ENCODE measurements around the gene SCARF1. TPM values are rescaled to one million over a fixed set of nuclear protein-coding genes. Genes with fewer than 3 reads are reported as not detected.

The SCARF1 gene
- total and polyA plus RNA-seq, 5 donors from 2014 or later = 0.49 to 1.5 TPM; not detected in 3

- Mint-ChIP-seq H3K36me3 (peaks cover 5% of the 10 kb centered on the region), H3K4me3 (peak overlapping the region in 1 of 4 donors; percentile 94), H3K4me1 (peaks cover 0 to 25% (median 9%) of the 10 kb centered on the region in 4 donors), H3K27me3 (peaks cover 13% of the 10 kb centered on the region), H3K9me3 (no peaks in the 10 kb centered on the region), H3K27ac (no peak overlapping the region)
- Histone ChIP-seq H3K4me1 (ENCODE audit: control insufficient read depth, insufficient read depth, low read length, poor library complexity, severe bottlenecking) (peaks cover 29% of the 10 kb centered on the region), H3K4me3 (ENCODE audit: low read depth, low read length) (no peak overlapping the region), H3K27me3 (ENCODE audit: control insufficient read depth, insufficient read depth, low read length) (peaks cover 6% of the 10 kb centered on the region), H3K36me3 (ENCODE audit: control insufficient read depth, insufficient read depth, low read length) (no peaks in the 10 kb centered on the region), H3K27ac (ENCODE audit: insufficient read depth, low read length, poor library complexity, severe bottlenecking) (no peak overlapping the region), H3K9me3 (ENCODE audit: control insufficient read depth in 2 of 2, low read length in 2 of 2) (no peaks in the 10 kb centered on the region)
- ATAC-seq (ENCODE audit: low read depth in 2 of 2) (no peak), DNase-seq (no peak)
Observed at GRCh38 chr17:1625053-1625452, 20.5 kb downstream of the SCARF1 start.

- H3K27me3 Mint-ChIP-seq = peaks cover 11% of the 10 kb centered on the region
Observed at GRCh38 chr17:1624650-1625049, 20.9 kb downstream of the SCARF1 start.

GRCh38 chr17:1623057-1623630 is 22.4 kb downstream of the SCARF1 start:
- Mint-ChIP-seq H3K4me3 (no peak overlapping the region), H3K9me3 (no peaks in the 10 kb centered on the region), H3K27me3 (peaks cover 5% of the 10 kb centered on the region), H3K27ac (no peak overlapping the region), H3K4me1 (peaks cover 0 to 18% (median 4%) of the 10 kb centered on the region in 4 donors), H3K36me3 (peaks cover 5% of the 10 kb centered on the region)
- Histone ChIP-seq H3K4me1 (ENCODE audit: control insufficient read depth, insufficient read depth, low read length, poor library complexity, severe bottlenecking) (peaks cover 15% of the 10 kb centered on the region), H3K27me3 (ENCODE audit: control insufficient read depth, insufficient read depth, low read length) (peaks cover 6% of the 10 kb centered on the region), H3K4me3 (ENCODE audit: low read depth, low read length) (no peak overlapping the region), H3K9me3 (ENCODE audit: control insufficient read depth in 2 of 2, low read length in 2 of 2) (no peaks in the 10 kb centered on the region), H3K27ac (ENCODE audit: insufficient read depth, low read length, poor library complexity, severe bottlenecking) (no peak overlapping the region), H3K36me3 (ENCODE audit: control insufficient read depth, insufficient read depth, low read length) (no peaks in the 10 kb centered on the region)
- DNase-seq = no peak
- no peak for ATAC-seq (ENCODE audit: low read depth in 2 of 2)

More at GRCh38 chr17:1624650-1625049, 20.9 kb downstream of the SCARF1 start:
- Mint-ChIP-seq H3K9me3 (no peaks in the 10 kb centered on the region), H3K36me3 (peaks cover 5% of the 10 kb centered on the region), H3K4me3 (peak overlapping the region in 1 of 4 donors; percentile 33), H3K4me1 (peaks cover 0 to 23% (median 7%) of the 10 kb centered on the region in 4 donors), H3K27ac (no peak overlapping the region)
- DNase-seq (no peak), ATAC-seq (ENCODE audit: low read depth in 2 of 2) (no peak)
- H3K36me3 ChIP-seq (ENCODE audit: control insufficient read depth, insufficient read depth, low read length) = no peaks in the 10 kb centered on the region
- H3K9me3 ChIP-seq (ENCODE audit: control insufficient read depth in 2 of 2, low read length in 2 of 2) = no peaks in the 10 kb centered on the region
- H3K4me1 ChIP-seq (ENCODE audit: control insufficient read depth, insufficient read depth, low read length, poor library complexity, severe bottlenecking) = peaks cover 26% of the 10 kb centered on the region
- peaks cover 6% of the 10 kb centered on the region for H3K27me3 ChIP-seq (ENCODE audit: control insufficient read depth, insufficient read depth, low read length)
- H3K27ac ChIP-seq (ENCODE audit: insufficient read depth, low read length, poor library complexity, severe bottlenecking) = no peak overlapping the region
- no peak overlapping the region for H3K4me3 ChIP-seq (ENCODE audit: low read depth, low read length)

- Histone ChIP-seq H3K4me3 (ENCODE audit: low read depth, low read length) (no peak overlapping the region), H3K9me3 (ENCODE audit: control insufficient read depth in 2 of 2, low read length in 2 of 2) (no peaks in the 10 kb centered on the region), H3K27ac (ENCODE audit: insufficient read depth, low read length, poor library complexity, severe bottlenecking) (no peak overlapping the region), H3K27me3 (ENCODE audit: control insufficient read depth, insufficient read depth, low read length) (no peaks in the 10 kb centered on the region), H3K36me3 (ENCODE audit: control insufficient read depth, insufficient read depth, low read length) (no peaks in the 10 kb centered on the region), H3K4me1 (ENCODE audit: control insufficient read depth, insufficient read depth, low read length, poor library complexity, severe bottlenecking) (no peaks in the 10 kb centered on the region)
- H3K36me3 Mint-ChIP-seq = peaks cover under 1% of the 10 kb centered on the region
- H3K4me1 Mint-ChIP-seq = peaks cover 0 to 6% (median under 1%) of the 10 kb centered on the region in 4 donors
- DNase-seq (no peak), ATAC-seq (ENCODE audit: low read depth in 2 of 2) (no peak)
- H3K27me3 Mint-ChIP-seq = no peaks in the 10 kb centered on the region
- no peak overlapping the region for H3K27ac Mint-ChIP-seq
- no peak overlapping the region for H3K4me3 Mint-ChIP-seq
- H3K9me3 Mint-ChIP-seq = no peaks in the 10 kb centered on the region
Observed at GRCh38 chr17:1621273-1621954, 24.1 kb downstream of the SCARF1 start.

DNA sequence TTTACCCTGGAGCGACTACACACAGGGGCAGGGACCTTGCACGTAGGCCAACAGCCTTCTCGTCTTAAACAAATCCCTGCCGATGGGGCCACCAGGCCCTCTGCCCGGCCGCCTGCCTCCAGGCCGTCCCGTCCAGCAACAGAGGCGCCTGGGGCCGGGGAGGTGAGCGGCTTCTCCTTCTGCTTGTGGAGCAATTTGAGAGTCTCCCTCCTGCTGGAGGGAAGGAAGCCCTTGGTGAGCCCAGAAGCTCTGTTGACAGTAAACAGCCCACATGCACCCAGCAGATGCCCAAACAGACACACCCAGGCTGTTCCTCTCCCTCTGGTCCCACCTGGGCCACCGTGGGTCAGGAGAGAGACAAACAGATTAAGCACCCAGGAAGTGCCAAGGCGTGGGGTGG is 25.0 kb downstream of the SCARF1 start:
- H3K36me3 ChIP-seq (ENCODE audit: control insufficient read depth, insufficient read depth, low read length) = no peaks in the 10 kb centered on the region
- Mint-ChIP-seq H3K9me3 (no peaks in the 10 kb centered on the region), H3K36me3 (no peaks in the 10 kb centered on the region), H3K27me3 (no peaks in the 10 kb centered on the region), H3K27ac (no peak overlapping the region), H3K4me3 (no peak overlapping the region), H3K4me1 (no peaks in the 10 kb centered on the region)
- DNase-seq (no peak), ATAC-seq (ENCODE audit: low read depth in 2 of 2) (no peak)
- H3K9me3 ChIP-seq (ENCODE audit: control insufficient read depth in 2 of 2, low read length in 2 of 2) = no peaks in the 10 kb centered on the region
- H3K27ac ChIP-seq (ENCODE audit: insufficient read depth, low read length, poor library complexity, severe bottlenecking) = no peak overlapping the region
- H3K27me3 ChIP-seq (ENCODE audit: control insufficient read depth, insufficient read depth, low read length) = no peaks in the 10 kb centered on the region
- no peaks in the 10 kb centered on the region for H3K4me1 ChIP-seq (ENCODE audit: control insufficient read depth, insufficient read depth, low read length, poor library complexity, severe bottlenecking)
- no peak overlapping the region for H3K4me3 ChIP-seq (ENCODE audit: low read depth, low read length)

DNA sequence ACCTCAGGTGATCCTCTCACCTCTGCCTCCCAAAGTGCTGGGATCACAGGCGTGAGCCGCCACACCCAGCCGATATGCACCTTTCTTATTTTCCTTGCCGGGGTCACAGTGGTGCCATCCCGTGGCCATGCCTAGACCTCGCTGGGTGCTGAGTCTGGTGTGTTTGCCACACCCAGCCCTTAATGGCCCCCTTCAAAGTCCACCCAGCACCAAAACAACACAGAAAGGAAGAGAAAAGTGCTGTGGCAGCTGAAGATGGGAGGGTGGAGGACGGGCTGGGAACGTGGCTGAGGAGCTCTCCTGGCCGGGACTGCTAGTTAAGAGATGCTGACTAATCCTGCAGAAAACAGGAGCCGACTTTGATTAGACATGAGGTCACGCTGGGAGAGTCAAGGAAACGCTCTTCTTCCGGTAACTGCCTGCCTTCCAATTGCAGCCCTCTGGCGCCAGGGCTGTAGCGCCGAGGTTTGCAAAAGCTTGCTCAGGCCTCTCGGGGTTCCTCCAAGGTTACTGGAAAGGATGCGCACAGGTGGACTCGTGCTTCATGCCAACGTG is 27.8 kb downstream of the SCARF1 start:
- DNase-seq (no peak), ATAC-seq (ENCODE audit: low read depth in 2 of 2) (no peak)
- Mint-ChIP-seq H3K4me3 (no peak overlapping the region), H3K27me3 (no peaks in the 10 kb centered on the region), H3K27ac (no peak overlapping the region), H3K9me3 (no peaks in the 10 kb centered on the region), H3K36me3 (peaks cover 4% of the 10 kb centered on the region), H3K4me1 (no peaks in the 10 kb centered on the region)
- H3K36me3 ChIP-seq (ENCODE audit: control insufficient read depth, insufficient read depth, low read length) = no peaks in the 10 kb centered on the region
- no peak overlapping the region for H3K4me3 ChIP-seq (ENCODE audit: low read depth, low read length)
- H3K9me3 ChIP-seq (ENCODE audit: control insufficient read depth in 2 of 2, low read length in 2 of 2) = no peaks in the 10 kb centered on the region
- no peak overlapping the region for H3K27ac ChIP-seq (ENCODE audit: insufficient read depth, low read length, poor library complexity, severe bottlenecking)
- no peaks in the 10 kb centered on the region for H3K27me3 ChIP-seq (ENCODE audit: control insufficient read depth, insufficient read depth, low read length)
- no peaks in the 10 kb centered on the region for H3K4me1 ChIP-seq (ENCODE audit: control insufficient read depth, insufficient read depth, low read length, poor library complexity, severe bottlenecking)

- peaks cover 4% of the 10 kb centered on the region for H3K36me3 Mint-ChIP-seq
- H3K27me3 ChIP-seq (ENCODE audit: control insufficient read depth, insufficient read depth, low read length) = no peaks in the 10 kb centered on the region
Observed at GRCh38 chr17:1616101-1616500, 29.4 kb downstream of the SCARF1 start.

More at GRCh38 chr17:1616101-1616500, 29.4 kb downstream of the SCARF1 start:
- no peak overlapping the region for H3K27ac Mint-ChIP-seq
- Histone ChIP-seq H3K4me1 (ENCODE audit: control insufficient read depth, insufficient read depth, low read length, poor library complexity, severe bottlenecking) (no peaks in the 10 kb centered on the region), H3K27ac (ENCODE audit: insufficient read depth, low read length, poor library complexity, severe bottlenecking) (no peak overlapping the region), H3K36me3 (ENCODE audit: control insufficient read depth, insufficient read depth, low read length) (no peaks in the 10 kb centered on the region), H3K4me3 (ENCODE audit: low read depth, low read length) (no peak overlapping the region), H3K9me3 (ENCODE audit: control insufficient read depth in 2 of 2, low read length in 2 of 2) (no peaks in the 10 kb centered on the region)
- no peak for ATAC-seq (ENCODE audit: low read depth in 2 of 2)
- H3K4me3 Mint-ChIP-seq = no peak overlapping the region
- H3K9me3 Mint-ChIP-seq = no peaks in the 10 kb centered on the region
- H3K4me1 Mint-ChIP-seq = no peaks in the 10 kb centered on the region
- H3K27me3 Mint-ChIP-seq = no peaks in the 10 kb centered on the region
- no peak for DNase-seq

Data from CD4-positive, CD25-positive, alpha-beta regulatory T cell (primary cell).